ENCODE data around the gene TTLL11.

The TTLL11 gene

DNA sequence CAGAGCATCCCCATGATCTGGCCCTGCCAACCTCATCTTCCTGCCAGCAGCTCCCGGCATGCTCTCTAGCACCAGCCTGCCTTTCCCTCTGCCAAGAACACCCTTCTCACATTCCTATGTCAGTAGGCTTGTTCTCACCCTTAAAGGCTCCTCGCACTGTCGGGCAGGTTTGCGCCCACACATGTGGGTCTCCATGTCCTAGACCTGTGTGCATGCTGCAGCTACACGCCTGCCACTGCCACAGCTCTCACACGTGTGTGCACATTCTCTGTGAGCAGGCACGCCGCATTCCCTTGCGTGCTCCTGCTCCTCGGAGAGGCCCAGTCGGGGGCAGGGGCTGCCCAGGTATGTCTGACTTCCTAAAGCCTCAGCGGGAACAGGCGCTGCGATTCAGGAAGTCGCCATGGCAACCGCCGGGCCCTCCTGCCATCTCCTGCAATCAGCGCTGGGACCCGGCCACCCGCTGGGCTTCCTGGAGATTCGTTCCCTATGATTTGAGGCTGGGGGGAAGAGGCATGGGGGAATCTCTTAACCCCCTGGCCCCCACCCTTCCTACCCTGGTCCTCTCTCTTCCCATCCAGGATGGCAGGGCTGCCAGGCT, 38.4 kb upstream of the TTLL11 start:
- no peak overlapping the region for H3K4me3 ChIP-seq (ENCODE audit: low read depth, low read length)
- no peaks in the 10 kb centered on the region for H3K9me3 ChIP-seq (ENCODE audit: severe bottlenecking)
- no peak for DNase-seq
- peaks cover 8% of the 10 kb centered on the region for H3K27me3 ChIP-seq (ENCODE audit: insufficient read depth, low read depth, severe bottlenecking)
- TF ChIP-seq, protein P1, sequence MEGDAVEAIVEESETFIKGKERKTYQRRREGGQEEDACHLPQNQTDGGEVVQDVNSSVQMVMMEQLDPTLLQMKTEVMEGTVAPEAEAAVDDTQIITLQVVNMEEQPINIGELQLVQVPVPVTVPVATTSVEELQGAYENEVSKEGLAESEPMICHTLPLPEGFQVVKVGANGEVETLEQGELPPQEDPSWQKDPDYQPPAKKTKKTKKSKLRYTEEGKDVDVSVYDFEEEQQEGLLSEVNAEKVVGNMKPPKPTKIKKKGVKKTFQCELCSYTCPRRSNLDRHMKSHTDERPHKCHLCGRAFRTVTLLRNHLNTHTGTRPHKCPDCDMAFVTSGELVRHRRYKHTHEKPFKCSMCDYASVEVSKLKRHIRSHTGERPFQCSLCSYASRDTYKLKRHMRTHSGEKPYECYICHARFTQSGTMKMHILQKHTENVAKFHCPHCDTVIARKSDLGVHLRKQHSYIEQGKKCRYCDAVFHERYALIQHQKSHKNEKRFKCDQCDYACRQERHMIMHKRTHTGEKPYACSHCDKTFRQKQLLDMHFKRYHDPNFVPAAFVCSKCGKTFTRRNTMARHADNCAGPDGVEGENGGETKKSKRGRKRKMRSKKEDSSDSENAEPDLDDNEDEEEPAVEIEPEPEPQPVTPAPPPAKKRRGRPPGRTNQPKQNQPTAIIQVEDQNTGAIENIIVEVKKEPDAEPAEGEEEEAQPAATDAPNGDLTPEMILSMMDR (IDR thresholded peaks at IDR 0.05; ENCODE audit: low read depth, low read length), result no peak
- no peaks in the 10 kb centered on the region for H3K36me3 ChIP-seq
- H3K27ac ChIP-seq, result no peak overlapping the region

DNA sequence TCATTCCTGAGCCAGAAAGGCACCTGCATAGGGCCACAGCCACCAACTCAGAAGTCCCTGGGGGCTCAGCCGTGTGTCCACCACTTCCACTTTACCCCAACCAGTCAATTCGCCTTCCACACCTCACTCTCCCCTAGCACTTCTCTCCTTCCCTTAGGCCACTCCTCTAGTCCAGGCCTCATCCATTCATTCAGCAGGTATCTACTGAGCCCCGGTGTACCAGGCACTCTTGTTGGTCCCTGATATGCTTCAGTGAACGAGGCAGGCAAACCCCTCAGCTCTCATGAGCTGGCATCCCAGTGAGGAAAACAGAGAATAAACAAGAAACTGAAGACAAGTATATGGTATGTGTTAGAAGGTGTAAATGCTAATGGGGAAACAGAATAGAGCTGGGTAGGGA, 37.7 kb upstream of the TTLL11 start:
- Histone ChIP-seq H3K27me3 (ENCODE audit: insufficient read depth, low read depth, severe bottlenecking) (peaks cover 15% of the 10 kb centered on the region), H3K4me3 (ENCODE audit: low read depth, low read length) (no peak overlapping the region), H3K36me3 (no peaks in the 10 kb centered on the region), H3K9me3 (ENCODE audit: severe bottlenecking) (no peaks in the 10 kb centered on the region), H3K27ac (no peak overlapping the region)
- TF ChIP-seq, protein P1 (IDR thresholded peaks at IDR 0.05; ENCODE audit: low read depth, low read length), result no peak
- no peak for DNase-seq

DNA sequence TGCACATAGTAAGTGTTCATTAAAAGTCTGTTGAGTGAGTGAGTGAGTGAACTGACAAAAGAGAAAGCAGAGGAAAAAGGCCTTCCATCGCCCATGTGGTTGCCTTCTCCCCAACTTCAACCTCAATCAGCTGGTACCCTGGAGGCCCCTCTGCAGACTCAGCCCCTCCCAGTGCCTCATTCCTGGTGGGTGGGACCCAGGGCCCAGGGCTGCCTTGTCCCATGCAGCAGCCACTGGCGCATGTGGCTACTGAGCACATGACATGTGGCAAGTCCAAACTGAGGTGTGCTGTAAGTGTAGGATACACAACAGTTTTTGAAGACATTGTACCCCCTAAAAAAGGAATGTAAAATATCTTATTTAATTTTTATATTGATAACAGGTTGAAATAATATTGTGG, 36.9 kb upstream of the TTLL11 start:
- no peaks in the 10 kb centered on the region for H3K9me3 ChIP-seq (ENCODE audit: severe bottlenecking)
- peaks cover 19% of the 10 kb centered on the region for H3K27me3 ChIP-seq (ENCODE audit: insufficient read depth, low read depth, severe bottlenecking)
- no peak for DNase-seq
- TF ChIP-seq, protein P1 (IDR thresholded peaks at IDR 0.05; ENCODE audit: low read depth, low read length), result no peak
- H3K36me3 ChIP-seq, result no peaks in the 10 kb centered on the region
- no peak overlapping the region for H3K27ac ChIP-seq
- H3K4me3 ChIP-seq (ENCODE audit: low read depth, low read length), result no peak overlapping the region

DNA sequence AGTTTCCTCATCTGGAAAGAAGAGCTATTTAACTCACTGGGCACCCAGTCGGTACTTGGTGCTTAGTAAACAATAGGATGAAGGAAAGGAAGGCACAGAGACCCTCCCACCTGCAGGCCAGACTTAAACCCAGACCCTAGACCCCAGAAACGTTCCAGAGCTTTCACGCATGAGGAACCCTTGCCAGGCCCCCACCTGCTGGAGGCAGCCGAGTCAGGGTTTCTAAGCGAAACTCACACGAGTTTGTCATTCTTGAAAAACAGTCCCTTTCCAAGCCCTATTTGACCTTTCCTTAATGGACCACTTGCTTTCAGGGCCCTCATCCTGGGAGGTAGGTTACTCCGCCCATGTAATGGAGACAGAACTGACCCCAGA, 35.8 kb upstream of the TTLL11 start:
- Histone ChIP-seq H3K9me3 (ENCODE audit: severe bottlenecking) (no peaks in the 10 kb centered on the region), H3K27me3 (ENCODE audit: insufficient read depth, low read depth, severe bottlenecking) (peaks cover 22% of the 10 kb centered on the region), H3K4me3 (ENCODE audit: low read depth, low read length) (no peak overlapping the region), H3K27ac (no peak overlapping the region), H3K36me3 (no peaks in the 10 kb centered on the region)
- TF ChIP-seq, protein P1 (IDR thresholded peaks at IDR 0.05; ENCODE audit: low read depth, low read length), result no peak
- no peak for DNase-seq

DNA sequence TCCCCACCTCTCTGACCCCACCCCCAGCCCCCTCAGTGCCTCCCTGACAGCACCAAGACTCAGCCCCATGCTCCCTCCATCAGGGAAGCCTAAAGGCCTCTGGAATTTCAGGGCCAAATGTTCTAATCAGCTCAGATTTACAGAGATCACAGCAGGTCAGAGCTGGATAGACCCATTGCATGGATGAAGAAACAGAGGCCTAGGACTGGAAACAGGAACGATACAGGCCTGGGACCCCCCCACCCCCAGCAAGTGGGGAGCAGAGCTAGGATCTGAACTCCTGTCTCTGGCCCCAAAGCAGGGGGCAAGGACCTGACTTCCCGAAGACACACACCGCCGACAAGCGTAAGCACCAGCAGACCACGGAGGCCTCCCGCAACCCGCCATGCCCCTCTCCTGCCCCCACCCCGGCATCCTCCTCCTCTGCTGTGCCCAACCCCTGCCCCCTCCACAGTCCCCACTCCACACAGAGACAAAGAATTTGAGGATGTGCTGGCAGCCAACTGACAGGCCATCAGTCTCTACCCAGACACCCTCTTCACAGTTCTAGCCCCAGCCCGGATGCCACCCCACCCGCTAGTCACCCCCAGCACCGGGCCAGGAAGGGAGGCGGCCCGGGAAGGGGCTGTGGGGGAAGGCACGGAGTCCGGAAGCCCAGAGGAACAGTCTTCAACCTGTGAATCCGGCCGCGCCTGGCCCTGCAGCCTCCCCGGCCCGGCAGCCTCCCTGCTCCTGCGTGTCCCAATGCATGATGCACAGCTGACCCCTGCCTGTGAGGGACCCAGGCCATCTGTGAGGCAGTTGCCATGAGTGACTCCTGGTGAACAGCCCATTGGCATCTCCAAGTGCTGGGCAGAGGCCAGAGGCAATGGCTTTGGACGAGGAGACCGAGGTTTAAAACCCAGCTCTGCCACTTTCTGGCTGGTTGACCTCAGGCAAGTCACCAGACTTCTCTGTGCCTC, 35.2 kb upstream of the TTLL11 start:
- no peaks in the 10 kb centered on the region for H3K9me3 ChIP-seq (ENCODE audit: severe bottlenecking)
- peaks cover 23% of the 10 kb centered on the region for H3K27me3 ChIP-seq (ENCODE audit: insufficient read depth, low read depth, severe bottlenecking)
- no peak for DNase-seq
- no peaks in the 10 kb centered on the region for H3K36me3 ChIP-seq
- H3K27ac ChIP-seq, result no peak overlapping the region
- TF ChIP-seq, protein P1 (IDR thresholded peaks at IDR 0.05; ENCODE audit: low read depth, low read length), result no peak
- no peak overlapping the region for H3K4me3 ChIP-seq (ENCODE audit: low read depth, low read length)

Measured in WERI-Rb-1 (cell line).